HFF-Myc (cell line): ENCODE results near the gene YBEY.

ENCODE experiments used
- DNase-seq: peaks from one replicate; pipeline ENCODE4 v3.0.0-alpha.2; 2011; ENCODE audit warnings: low read depth; ENCODE audit errors: extremely low read depth
- H3K4me3 ChIP-seq: replicated peaks from 2 replicates; pipeline ENCODE4 v1.5.1; 2011; ENCODE audit warnings: low read depth, mild to moderate bottlenecking, control low read depth, low read length
- CTCF ChIP-seq: IDR thresholded peaks from 2 replicates; pipeline ENCODE4 v1.5.1; 2012; ENCODE audit warnings: mild to moderate bottlenecking, low read depth, low read length, control low read depth; ENCODE audit errors: missing control alignments

The YBEY gene

GRCh38 chr21:46252840-46253239 is 33.3 kb upstream of the YBEY start:
- H3K4me3 ChIP-seq = no peak overlapping the region
- DNase-seq = no peak
- no peak for TF ChIP-seq CTCF

DNA sequence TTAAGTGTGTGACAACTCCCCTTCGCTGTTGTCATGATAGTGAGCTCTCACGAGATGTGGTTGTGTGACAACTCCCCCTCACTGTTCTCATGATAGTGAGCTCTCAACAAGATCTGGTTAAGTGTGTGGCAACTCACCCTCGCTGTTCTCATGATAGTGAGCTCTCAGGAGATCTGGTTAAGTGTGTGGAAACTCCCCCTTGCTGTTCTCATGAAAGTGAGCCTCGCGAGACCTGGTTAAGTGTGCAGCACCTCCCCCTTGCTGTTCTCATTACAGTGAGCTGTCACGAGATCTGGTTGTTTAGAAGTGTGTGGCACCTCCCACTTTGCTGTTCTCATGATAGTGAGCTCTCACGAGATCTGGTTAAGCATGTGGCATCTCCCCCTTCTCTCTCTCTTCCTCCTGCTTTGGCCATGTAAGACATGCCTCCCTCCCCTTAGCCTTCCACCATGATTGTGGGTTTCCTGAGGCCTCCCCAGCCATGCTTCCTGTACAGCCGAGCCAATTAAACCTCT is 32.5 kb upstream of the YBEY start:
- DNase-seq = no peak
- no peak overlapping the region for H3K4me3 ChIP-seq
- TF ChIP-seq CTCF = no peak

DNA sequence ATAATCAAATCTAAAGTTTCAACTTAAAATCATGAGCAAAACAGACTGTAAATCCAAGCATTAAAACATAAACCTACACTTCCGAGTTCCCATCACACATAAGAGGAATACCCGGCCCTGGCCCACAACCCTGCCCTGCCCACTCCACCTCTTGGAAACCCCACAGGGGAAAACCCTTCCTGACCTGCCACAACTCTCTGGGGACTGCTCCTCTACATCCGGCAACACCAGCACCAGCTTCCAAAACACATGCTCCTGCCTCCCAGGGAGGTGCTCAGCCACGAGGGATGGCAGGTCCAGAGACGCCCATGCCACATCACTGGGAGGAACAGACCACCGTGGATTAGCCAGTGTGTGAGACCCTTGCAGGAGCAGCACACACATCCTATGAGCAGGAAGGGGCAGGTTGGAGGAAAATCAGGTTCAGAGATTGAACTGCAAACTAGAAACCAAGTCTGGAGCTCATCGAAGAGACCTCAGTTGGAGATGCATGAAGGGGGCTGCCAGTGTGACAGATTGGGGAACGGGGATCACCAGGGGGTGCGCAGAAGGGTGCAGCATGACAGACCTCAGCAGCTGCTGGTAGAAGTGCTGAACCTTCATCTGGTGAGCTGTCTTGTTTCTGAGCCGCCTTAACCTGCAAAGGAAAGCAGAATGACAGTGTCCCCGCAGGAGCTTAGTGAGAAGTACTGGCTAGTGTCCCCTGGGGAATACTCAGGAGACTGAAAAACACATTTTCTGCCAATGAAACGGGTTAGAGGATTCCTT is 31.8 kb upstream of the YBEY start:
- TF ChIP-seq CTCF = no peak
- no peak for DNase-seq
- H3K4me3 ChIP-seq = no peak overlapping the region

DNA sequence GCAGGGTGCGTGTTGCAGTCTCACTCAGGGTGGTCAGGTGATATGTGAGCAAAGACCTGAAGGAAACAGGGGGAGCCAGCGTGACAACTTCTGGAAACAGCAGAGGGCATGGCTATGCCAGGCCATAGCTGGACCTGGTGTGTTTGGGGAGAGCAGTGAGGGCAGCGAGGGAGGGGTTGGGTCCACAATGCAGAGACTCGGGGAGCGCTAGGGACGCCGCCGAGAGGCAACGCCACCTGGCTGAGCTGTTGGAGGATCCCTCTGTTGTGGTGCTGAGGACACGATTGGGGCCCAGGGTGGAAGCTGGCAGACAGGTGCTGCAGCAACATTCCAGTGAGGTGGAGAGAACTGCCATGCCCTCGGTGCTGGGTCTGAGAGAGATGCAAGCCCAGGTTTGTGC is 31.0 kb upstream of the YBEY start:
- TF ChIP-seq CTCF = no peak
- no peak overlapping the region for H3K4me3 ChIP-seq
- DNase-seq = no peak

GRCh38 chr21:46255758-46256337 is 30.3 kb upstream of the YBEY start:
- no peak overlapping the region for H3K4me3 ChIP-seq
- TF ChIP-seq CTCF = no peak
- DNase-seq = no peak

DNA sequence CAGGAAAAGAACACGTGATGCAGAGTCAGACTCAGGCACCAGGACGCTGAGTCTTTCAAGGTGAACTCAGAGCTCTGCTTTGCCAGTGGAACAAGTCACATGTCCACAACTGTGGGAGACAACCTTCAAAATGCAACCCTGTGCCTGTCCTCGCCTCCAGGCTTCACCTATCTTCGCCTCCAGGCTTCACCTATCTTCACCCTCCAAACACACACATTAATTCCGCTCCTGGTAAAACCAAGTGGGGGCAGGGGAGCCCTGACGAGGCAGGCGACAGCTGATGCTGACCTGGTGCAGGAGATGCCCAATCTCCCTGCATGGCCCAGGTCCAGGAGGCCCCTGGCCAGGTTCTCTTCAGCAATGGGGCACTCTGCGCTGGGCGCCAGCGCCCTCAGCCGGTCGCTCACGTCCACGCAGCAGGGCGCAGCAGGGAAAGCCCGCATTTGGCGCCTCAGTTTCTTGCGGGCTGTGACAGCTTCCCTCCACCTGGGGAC is 29.6 kb upstream of the YBEY start:
- no peak for DNase-seq
- no peak for TF ChIP-seq CTCF
- no peak overlapping the region for H3K4me3 ChIP-seq
